GM18498 (cell line): ENCODE measurements around the gene TM9SF2.

Experiments used
- ATAC-seq: cut with Tn5 transposase; IDR thresholded peaks from one replicate; pipeline ENCODE4 v1.9.1; 2021; ENCODE audit warnings: mild to moderate bottlenecking, moderate library complexity; ENCODE audit not compliant: unreplicated experiment

TM9SF2 gene

DNA sequence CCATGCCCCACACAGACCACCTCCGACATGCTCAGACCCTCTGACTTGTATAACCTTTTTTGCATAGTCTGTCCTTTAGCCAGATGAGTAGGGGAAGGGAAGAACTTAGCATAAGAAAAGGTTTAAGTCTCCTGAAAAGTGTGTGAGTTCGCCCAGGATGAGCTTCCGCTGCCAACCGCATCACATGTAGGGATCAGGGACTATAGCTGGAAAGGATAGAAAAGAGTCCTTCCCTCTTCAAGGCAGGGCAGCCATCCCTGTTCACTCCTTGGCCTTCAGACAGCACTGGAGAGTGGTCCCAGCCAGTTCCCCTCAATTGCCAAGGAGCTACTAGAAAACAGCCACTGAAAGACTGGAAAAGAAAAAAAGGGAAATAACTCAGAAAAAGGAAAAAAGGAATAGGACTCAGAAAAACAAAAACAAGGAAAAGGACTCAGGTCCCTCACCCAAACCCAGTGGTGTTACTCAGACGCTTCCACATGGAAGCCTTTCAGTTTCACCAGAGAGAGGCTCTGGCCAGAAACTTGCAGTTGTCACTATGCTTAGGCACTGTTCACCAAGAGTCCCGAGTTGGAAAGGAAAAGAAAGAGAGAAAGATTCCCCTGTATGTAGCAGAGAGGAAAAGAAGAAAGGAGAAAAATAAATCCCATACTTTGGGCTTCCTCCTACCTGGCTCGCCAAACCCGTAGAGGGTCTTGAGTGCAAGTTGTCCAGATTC, 5.6 kb upstream of the TM9SF2 start:
- ATAC-seq = no peak

DNA sequence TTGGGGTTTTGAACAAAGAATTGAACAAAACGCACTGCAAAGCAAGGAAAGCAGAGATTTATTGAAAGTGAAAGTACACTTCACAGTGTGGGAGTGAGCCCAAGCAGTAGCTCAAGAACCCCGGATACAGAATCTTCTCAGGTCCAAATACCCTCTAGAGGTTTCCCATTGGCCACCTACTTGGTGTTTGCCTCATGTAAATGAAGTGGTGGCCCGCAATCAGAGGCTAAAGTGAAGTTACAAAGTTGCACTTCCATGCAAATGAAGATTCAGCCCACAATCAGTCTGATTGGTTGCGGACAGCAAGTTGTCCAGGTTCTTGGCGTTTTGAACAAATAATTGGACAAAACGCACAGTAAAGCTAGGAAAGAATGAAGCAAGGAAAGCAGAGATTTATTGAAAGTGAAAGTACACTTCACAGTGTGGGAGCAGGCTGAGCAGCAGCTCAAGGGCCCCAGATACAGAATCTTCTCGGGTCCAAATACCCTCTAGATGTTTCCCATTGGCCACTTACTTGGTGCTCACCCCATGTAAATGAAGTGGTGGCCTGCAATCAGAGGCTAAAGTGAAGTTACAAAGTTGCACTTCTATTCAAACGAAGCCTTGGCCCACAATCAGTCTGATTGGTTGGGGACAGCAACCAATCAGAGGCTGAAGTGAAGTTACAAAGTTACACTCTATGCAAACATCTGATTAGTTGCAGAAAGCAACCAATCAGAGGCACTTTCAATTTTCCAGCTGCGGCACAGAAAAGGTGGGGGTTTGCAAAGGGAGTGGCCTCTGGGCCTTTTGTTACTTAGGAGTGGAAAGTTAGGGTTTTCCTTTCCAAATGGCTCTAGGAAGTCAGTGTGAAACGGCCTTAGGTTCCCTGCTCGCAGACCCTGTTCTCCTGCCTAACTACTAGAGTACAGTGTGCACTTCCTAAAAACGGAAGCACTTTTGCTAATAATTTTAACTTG, 4.8 kb upstream of the TM9SF2 start:
- peak; percentile 57 for ATAC-seq

DNA sequence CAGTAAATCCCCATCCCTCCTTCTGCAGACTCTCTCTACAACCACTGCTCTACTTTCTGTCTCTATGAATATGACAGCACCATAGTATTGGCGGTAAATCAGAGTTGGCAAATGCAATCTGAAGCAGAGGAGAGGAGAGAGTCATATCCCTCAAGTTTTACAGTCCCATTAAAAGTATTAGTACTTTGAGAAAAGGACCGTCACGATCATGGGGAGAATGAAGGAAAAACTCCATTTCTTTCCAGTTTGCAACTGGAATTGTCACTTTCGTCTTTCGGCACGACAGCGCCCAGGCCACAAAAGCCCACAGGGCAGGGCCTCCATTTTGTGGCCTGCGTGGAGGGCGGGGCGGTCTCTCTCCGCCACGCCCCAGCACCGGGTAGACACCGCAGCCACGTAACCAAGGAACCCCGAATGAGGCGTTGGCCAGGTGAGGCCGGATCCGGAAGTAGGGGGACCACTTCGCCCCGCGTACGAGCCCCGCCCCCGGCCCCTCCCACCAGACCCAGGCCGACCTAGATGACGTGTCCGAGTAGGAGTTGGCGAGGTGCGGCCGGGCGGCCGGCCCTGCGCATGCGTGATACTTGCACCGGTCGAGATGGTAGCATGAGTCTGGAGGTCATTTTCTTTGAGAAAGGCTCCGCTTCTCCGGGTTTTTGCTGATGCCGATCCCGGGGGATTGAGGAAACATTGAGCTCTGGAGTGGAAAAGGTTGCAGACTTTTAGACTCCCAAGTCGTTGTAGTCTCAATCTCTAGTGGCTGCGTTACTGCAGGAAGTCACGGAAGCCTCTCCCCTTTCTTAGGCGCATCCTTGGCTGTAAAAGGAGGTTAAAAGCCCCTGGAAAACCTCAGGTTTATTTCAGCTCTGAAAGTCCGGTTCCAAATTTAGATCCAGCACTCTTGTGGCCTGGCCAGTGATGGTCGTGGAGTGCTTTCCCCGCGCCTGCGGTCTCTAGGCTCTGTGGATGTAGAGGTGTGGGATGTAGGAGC, 2.8 kb upstream of the TM9SF2 start:
- ATAC-seq = peak; percentile 55

- ATAC-seq = peak; percentile 7
These were observed 461 bp upstream of the TM9SF2 start for GRCh38 chr13:99500839-99501183.

DNA sequence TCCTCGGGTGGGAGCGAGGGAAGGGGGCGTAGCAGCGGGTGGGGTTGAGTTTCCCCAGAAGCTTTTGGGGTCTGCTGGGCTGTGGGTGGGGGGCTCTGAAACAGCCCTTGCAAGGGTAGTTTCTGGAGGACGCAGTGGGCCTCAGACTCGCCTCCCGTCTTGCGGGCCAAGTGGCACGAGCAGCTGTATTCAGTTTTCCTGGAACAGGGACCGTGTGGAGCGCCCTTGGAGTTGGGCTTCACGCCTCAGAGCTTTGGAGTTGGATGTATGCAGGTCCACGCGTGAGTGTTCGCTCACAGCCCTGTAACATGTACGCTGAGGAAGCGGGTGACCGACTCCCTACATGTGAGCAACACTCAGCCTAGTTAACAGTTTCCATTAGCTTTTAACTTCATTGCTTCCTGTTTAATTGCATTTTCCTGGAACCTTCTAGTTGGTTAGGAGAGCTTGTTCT, 603 bp downstream of the TM9SF2 start:
- no peak for ATAC-seq

- ATAC-seq = no peak
These were observed 4.6 kb downstream of the TM9SF2 start for GRCh38 chr13:99505814-99506269.

GRCh38 chr13:99506634-99507033, 5.4 kb downstream of the TM9SF2 start:
- ATAC-seq = peak; percentile 80

GRCh38 chr13:99507054-99507453, 5.8 kb downstream of the TM9SF2 start:
- no peak for ATAC-seq

GRCh38 chr13:99507551-99507950, 6.3 kb downstream of the TM9SF2 start:
- ATAC-seq = no peak

GRCh38 chr13:99507986-99508385, 6.7 kb downstream of the TM9SF2 start:
- ATAC-seq = no peak

DNA sequence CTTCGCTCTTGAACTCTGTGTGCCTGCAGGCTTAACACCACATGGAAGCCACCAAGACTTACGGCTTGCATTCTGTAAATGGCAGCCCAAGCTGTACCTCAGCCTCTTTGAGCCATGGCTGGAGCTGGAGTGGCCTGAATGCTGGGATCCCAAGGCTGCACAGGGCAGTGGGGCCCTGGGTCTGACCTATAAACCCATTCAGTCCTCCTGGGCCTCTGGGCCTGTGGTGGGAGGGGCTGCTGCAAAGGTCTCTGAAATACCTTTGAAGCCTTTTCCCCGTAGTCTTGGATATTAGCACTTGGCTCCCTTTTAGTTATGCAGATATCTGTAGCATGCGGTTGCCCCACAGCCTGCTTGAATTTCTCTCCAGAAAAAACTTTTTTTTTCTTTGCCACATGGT, 8.2 kb downstream of the TM9SF2 start:
- ATAC-seq = no peak

GRCh38 chr13:99514801-99515200, 13.5 kb downstream of the TM9SF2 start:
- no peak for ATAC-seq

DNA sequence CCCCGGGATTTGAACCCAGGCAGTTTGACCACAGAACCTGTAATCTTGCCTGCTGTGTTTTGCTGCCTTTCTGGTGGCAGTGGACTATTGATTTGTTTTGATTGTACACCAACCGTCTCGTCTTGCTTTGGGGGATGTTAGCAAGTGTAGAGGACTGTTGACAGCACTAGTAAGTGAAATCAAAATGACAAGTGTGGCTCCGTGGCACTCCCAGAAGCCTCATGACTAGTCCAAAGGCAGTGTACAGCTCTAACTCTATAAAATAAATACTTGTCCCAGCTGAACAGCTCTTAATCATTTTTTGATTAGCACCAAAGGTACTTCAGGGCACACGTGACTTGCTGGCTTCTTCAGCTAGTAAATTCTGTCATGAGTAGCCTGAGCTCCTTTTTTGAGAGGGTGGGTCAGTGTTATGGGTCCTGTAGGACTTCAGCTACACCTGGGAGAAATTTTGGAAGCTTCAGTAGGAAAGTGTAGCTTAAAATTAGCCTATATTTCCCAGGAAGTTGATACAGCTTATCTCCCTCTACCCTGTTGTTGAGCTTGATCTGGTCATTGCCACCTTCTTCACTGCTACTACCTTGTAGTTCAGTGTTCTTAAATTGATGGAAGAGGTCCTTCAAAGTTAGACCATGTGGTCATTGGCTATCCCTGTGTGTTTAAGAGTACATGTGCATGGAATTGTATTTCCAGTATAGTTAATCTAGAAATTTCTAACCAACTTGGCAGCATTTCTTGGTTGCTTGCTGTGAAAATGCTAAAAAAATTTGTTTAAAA, 15.1 kb downstream of the TM9SF2 start:
- no peak for ATAC-seq

- ATAC-seq = no peak
These were observed 16.3 kb downstream of the TM9SF2 start for GRCh38 chr13:99517577-99517976.

- ATAC-seq = no peak
These were observed 16.7 kb downstream of the TM9SF2 start for GRCh38 chr13:99517984-99518383.

DNA sequence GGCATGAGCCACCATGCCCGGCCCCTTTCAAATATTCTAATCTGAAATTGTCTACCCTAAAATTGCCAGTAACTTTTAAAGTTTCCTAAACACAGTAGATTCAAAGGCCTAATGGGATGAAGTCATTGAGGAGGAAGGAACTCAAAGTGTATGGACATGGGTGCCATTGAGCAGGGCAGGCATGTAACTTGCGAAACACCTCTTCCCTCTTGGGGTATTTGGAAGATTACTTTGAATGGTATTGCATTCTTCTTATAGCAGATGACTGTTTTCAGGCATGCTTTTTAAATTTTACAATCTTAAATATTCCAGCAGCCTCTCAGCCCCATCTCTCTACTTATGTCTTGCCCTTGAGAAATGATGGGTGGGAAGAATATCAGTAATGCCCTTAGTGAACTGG, 21.0 kb downstream of the TM9SF2 start:
- no peak for ATAC-seq

- no peak for ATAC-seq
These were observed 22.6 kb downstream of the TM9SF2 start for GRCh38 chr13:99523838-99524237.

DNA sequence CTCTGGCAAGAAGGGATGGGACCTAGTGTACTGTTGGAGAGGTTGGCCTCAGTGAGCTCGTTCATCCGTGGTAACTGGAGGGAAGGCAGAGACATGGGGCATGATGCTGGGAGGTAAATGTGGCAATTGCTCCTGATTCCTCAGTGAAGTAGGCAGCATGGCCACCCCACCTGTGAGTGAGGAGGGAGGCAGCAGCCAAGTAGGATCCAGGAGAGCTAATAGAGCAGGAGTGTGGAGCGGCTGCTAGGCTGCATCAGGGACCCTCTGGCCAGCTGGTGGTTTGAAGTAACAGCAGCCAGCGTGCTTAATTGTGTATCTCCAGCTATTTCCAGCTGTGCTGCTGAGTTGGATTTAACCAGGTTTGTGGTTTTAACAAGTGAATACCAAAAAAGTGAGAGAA, 24.7 kb downstream of the TM9SF2 start:
- no peak for ATAC-seq

DNA sequence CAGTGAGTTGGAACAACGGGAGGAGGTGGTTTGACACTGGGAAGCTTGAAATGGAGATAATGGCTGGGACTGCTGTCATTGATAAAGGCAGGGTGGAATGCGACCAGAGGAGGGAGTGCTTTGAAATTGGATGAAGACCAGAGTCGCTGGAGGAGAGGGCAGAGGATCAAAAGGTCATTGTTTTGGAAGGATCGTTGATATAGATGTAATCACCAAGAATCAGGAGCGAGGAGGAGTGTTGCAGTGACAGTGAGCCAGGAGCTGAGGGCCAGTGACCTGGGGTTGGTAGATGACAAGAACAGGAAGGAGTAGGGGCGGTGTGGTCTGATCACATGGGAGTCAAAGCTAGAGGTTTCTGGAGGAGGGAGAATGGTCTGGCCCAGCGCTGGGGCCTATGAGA, 25.3 kb downstream of the TM9SF2 start:
- no peak for ATAC-seq

DNA sequence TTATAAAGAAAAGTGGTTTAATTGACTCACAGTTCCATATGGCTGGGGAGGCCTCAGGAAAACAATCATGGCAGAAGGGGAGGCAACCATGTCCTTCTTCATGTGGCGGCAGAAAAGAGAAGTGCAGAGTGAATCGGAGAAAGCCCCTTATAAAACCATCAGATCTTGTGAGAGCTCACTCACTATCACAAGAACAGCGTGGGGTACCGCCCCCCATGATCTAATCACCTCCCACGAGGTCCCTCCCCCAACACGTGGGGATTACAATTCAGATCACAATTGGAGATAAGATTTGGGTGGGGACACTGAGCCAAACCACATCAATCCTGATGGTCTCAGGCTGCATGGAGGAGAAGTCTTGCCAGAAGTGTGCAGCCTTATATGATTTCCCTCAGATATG, 26.0 kb downstream of the TM9SF2 start:
- ATAC-seq = no peak
